GM21786 (cell line): Measurements from ENCODE around the gene ERI3.

Experiments used
- ATAC-seq: cut with Tn5 transposase; IDR thresholded peaks from one replicate; pipeline ENCODE4 v1.9.1; 2021; ENCODE audit not compliant: unreplicated experiment

Gene ERI3

DNA sequence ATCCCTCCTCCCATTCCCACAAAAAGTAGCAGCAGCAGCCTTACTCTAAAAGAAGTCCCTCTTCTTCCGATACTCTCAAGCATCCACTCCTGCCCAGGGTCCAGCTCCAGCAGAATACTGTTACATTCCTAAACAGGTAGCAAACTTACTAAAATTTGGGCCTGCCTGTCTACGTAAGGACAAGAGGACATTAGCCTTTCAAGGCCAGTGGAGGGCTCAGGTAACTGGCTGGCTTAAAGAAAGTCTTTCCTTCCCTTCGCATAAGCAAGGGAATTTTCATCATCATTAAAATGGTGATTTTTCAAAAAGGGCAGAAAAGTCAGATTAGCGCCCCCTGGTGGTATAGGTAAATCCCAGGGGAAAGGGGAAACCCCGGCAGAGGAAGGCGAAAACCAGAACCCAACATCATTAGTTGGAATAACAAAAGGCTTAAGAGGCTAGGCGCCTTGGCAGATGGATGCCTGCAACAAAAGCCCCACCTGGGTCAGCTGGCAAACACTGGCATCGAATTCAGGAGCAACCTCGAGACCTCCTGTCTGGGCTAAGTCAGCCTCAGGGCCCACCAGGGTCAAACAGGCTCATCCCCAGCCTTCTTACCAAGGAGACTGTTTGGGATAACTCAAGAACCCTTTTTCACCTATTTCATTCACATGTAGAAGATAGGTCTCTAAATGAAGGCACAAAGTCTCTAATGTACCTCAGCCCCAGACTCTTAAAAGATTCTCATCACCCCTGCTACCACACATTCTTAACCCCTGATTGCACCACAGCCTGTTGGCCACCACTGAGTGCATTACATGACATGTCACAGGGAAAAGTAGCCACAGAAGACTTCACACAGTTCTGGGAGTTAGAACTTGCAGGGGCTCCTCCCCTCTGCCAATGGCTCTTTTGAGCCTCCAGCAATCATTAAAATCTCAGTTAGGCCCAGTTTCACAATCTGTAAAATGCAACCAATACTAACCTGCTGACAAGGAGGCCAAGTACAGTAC, 36.7 kb downstream of the ERI3 start:
- ATAC-seq: no peak

DNA sequence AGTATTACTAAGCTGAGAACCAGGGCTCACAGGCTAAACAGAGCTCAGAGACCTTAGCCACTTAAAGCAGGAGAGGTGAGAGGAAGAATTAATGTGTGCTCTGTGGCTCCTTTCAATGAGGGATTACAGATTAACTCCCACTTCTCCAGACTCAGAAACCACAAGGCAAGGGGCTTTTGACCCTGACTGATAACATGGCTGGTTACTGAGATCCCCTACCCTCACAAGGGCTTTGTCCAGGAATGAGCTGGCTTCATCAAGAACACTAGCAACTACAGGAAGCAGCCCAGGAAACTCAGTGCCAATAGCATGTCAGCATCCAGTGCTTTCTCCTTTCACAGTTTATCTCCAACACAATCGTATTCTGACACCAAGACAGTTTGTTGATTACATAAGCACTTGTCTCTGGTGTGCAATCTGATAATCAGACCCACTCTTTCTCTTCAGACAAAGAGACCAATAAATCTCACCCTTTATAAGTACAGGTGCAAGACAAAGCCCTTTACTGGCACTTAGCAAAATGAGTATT, 38.8 kb downstream of the ERI3 start:
- ATAC-seq: peak; percentile 42

DNA sequence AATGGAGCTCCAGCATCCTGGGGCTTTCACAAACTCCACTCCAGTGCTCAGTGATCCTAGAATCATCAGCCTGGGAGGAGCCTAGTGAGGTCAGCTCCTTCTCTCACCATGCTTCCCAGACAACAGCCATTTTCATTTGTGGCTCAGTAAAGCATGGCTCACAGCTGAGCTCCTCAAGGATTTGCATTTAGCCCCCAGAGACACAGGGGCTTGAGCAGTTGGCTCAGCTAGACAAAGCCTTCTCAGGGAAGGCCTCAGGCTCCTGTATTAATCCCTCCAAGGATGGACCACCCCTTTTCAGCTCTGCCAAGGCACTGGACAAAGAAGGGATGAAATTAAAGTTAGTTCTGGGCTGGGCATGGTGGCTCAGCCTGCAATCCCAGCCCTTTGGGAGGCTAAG, 39.5 kb downstream of the ERI3 start:
- no peak for ATAC-seq

DNA sequence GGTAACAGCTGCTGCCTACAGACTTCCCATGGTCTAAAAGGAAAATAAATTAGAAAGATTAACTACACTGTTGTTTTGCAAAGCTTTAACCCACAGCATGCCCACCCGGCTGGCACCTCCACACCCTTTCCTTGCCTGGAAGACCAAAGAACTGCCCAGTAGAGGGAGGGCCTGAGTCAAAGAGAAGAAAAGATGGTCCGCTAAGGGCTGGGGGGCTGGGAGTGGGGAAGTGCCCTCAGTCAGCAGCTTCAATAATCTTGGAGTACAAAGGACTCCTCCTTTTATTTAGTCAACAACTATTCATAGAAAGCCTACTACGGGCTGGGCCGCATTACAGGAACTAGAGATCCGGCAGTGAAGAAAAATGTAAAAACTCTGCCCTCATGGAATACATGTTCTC, 40.6 kb downstream of the ERI3 start:
- no peak for ATAC-seq

DNA sequence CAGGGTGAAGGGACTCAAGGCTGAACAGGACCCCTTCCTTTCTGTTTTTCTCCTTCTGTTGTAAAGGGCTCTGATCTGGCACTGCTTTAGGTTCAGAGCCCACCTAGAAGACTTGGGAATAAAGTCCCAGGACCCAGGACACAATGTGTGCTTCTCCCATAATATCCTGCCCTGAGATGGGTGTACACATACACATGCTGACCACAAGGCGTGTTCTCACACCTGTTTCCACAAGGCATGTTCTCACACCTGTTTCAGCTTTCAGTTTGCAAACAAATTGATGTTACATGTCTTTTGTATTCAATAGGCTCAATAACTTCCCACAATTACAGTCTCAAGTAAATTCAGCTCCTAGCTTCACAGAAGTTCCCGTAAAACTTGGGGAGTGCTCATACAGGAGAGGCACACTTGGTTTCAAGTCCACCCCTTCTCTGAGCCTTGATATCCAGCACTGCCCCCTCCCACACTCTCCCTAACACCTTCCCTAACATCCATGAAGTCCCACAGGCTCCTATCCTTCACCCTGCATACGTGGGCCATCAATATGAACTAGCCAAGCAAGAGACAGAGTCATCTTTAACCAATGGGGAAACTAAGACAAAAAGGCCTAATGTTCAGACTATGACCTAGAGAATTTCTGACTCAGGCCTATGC, 41.7 kb downstream of the ERI3 start:
- no peak for ATAC-seq

DNA sequence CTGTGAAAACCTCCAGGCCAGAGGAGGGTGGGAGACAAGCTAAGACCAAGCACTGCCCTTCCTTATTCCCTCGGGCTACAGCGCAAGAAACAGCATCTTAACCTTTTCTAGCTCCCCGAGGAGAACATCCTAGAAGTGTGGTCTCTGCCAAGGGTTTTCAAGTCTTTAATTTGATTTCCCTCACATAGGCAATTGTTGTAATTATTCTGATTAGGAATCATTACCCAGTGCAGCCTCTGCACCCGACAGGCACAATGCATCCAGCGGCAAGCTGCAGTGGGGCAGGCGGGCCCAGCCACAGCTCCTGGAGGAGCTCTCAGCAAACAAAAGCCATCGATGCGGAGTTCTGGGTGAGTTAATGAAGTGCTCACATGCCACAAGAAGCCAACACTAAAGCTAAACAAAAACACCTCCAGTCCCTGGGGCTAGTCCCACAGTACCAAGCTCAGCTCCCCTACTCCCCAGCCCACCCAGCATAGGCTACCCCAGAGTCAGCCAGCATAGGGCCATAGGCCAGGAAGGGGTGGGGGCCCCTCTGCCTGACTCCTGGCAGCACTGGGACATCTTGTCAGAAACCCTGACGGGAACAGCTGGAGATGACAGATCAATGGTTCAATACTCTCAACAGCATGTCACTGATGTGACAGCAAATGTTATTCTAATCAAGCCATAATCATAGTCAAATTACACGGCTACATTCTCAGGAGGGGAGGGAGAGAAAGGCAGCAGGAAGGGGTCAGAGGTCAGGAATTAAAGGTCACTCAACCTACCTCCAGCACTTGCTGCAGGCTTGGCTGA, 42.5 kb downstream of the ERI3 start:
- no peak for ATAC-seq

- ATAC-seq: no peak
Observed at GRCh38 chr1:44310006-44310405, 45.1 kb downstream of the ERI3 start.

DNA sequence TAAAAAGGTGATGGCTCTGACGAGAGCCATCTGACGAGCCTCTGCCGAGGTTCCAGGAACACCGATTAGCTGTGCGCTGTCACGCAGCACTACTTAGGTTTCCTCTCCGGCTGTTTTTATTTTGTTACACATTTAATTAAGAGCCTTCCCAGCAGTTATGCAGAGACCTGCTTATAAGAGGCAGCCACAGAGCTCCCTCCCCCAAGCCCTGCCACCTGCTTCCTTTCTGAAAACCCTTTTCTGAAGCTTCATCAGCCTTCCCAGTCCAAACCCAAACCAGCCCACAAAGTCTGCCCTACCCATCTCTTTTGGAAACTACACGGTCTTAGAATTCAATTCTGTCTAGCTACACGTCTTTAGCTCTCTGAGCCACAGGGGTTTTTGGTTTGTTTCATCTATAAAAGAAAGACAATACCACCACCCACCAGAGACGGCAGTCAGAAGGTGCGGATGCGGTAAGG, 49.1 kb downstream of the ERI3 start:
- ATAC-seq: no peak

GRCh38 chr1:44303532-44303931, 51.5 kb downstream of the ERI3 start:
- no peak for ATAC-seq

DNA sequence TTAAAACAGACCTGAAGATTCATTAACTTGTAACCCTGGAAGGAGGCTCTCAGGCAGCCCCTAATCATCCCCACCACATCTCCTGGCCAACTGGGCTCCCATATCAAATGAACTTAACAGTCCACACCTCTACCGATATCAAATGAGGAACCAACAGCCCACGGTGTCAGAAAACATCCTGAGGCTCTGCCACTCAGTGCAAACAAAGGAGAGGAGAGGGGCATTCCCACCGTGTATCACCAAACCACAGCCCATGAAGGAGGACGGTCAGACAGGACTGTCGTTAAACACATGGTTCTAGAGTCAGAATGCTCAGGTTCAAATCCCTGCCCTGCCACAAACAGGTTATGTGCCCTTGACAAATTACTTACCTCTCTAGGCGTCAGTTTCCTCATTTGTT, 52.5 kb downstream of the ERI3 start:
- ATAC-seq: no peak

DNA sequence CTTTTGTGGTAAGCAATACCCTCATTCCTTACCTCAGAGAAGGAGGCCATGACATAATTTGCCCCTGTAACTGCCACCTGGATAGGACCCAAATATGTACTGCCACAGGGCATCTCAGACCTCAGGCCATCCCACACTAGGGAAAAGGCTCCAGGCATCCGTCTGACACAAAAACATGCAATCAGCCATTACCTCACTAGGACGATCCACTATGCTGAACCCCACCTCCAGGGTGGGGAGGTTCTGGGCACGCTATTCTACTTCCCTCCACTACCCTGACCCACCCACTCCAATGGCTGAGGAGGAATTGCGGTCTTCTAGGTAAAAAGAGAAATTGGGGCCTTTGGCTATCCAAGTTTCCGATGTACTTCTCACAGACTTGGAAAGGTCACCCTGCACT, 53.6 kb downstream of the ERI3 start:
- ATAC-seq: no peak

DNA sequence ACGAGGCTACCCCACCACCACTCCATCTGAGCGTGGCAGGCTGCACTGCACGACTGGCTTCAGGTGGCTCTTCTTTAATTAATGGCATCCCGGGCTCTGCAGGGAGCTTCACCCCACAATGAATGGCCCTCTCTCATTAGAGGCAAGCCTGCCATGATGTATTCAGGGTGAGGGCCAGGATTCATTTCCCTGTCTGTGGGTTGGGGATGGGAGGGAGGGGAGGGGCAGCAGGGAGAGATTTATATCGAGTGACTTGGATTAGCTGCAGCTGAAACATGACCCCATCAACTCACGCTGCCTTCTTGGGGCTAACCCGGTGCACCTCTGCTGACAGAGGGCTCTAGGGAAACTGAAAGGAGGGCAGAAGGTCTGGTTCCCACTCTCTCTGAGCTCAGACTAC, 54.2 kb downstream of the ERI3 start:
- ATAC-seq: no peak

GRCh38 chr1:44297695-44298400, 57.2 kb downstream of the ERI3 start:
- no peak for ATAC-seq

- ATAC-seq: no peak
Observed at GRCh38 chr1:44296806-44297205, 58.3 kb downstream of the ERI3 start.

GRCh38 chr1:44296086-44296485, 59.0 kb downstream of the ERI3 start:
- no peak for ATAC-seq

GRCh38 chr1:44294588-44295007, 60.5 kb downstream of the ERI3 start:
- ATAC-seq: no peak

GRCh38 chr1:44293761-44294315, 61.2 kb downstream of the ERI3 start:
- ATAC-seq: no peak

GRCh38 chr1:44292651-44293050, 62.4 kb downstream of the ERI3 start:
- no peak for ATAC-seq

GRCh38 chr1:44290250-44291094, 64.6 kb downstream of the ERI3 start:
- ATAC-seq: no peak
